A549 treated with AZD9567 at 1 μM for 4 hours (cell line): ENCODE data around the gene EXOC5. TPM values are rescaled to one million over a fixed set of nuclear protein-coding genes. Genes with fewer than 3 reads are reported as not detected.

Experiments
- total RNA-seq: library from RNA; stranded (reverse); fragments of 200-300 nt; extraction: Qiagen RNA extraction; gene quantifications from 5 replicates; pipeline ENCODE4 v1.2.3, GENCODE V29; 2022; ENCODE audit not compliant: insufficient read depth

The EXOC5 gene
- total RNA-seq = 28.5 to 46.1 TPM (median 41.9 TPM) in 5 replicates

DNA sequence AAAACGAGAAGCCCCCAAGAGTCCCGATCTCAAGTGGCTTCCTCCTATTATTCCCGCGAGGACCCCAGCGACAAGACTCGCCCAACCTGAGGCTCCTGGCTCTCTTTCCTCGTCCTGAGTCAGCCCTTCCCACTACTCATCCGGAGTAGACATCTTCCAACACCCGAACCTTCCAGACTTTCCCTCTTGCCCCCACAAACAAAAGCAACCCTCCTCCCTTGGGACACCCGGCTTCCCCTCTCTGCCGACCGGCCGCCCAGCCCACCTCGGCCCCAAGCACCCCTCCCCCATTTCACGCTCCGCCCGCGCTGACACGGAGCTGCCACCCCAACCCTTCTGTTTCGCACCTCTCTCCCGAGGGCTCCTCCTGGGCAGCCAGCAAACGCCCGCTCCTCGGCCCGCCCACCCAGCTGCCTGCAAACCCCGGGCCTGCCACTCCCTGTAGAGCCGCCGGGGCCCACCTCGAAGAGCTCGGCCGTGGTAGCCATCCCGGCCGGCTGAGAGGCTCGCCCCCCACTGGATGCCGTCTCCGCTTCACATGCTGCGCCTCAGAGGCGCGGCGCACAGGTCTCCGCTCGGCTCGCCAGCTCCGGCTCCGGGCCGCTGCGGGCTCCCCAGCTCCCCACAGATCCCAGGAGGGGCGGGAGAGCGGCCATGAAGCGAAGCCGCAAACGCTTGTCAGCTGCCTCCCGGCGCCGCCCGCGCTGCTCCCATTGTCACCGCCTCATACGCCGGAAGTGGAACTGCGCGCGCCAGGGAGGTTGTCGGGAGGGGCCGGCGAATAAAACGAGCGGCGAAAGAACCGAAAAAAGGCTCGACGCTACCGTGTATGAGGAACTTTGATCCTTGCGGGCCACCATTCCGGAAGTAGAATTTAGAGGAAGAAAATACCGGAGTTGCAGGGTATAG lies at the start of gene EXOC5, which contains the start of gene AP5M1:
Gene EXOC5, minus strand, starts transcription at position 745 of the 909 bp plus-strand sequence. Its CDS starts 257 bp downstream, at position 488.
Gene AP5M1, plus strand, starts transcription at position 811 of the 909 bp plus-strand sequence. CDS start 344 bp downstream, outside the sequence.

Other genes with a start within 250 kb of the EXOC5 start
- gene AP5M1, start 66 bp upstream of the EXOC5 start, total RNA-seq = 16.3 to 19.4 TPM (median 18.8 TPM) in 5 replicates
- gene NAA30, start 121.7 kb upstream of the EXOC5 start, total RNA-seq = 11.9 to 27.8 TPM (median 13.9 TPM) in 5 replicates
- gene CCDC198, start 225.0 kb upstream of the EXOC5 start, total RNA-seq = 1.8 to 2.0 TPM (median 2.0 TPM) in 4 of 5 replicates, not detected in the other